ENCODE measurements around the gene NIN. TPM values are rescaled to one million over a fixed set of nuclear protein-coding genes. Genes with fewer than 3 reads are reported as not detected.
A peak's percentile ranks its signal among the peaks of the same experiment; 100 is the strongest.

Gene NIN
- total RNA-seq, 2 experiments from 2014 or later, result 56.9 to 57.9 TPM

GRCh38 chr14:50813544-50813863, 17.5 kb downstream of the NIN start:
- Mint-ChIP-seq H3K27ac (peak overlapping the region; percentile 98), H3K9me3 (peaks cover 8% of the 10 kb centered on the region), H3K4me3 (peak overlapping the region; percentile 75), H3K4me1 (ENCODE audit: low read depth) (peaks cover 55% of the 10 kb centered on the region), H3K27me3 (ENCODE audit: low read depth) (no peaks in the 10 kb centered on the region), H3K36me3 (ENCODE audit: low read depth) (peaks cover 25% of the 10 kb centered on the region)
- CTCF ChIA-PET, result interaction anchor here (0.5 to 2.0 kb wide), 4 partner anchors 9 to 213 kb away, joined by 4 to 6 read pairs (median 5); no protein-coding TSS in a partner anchor
- intact Hi-C loops (cut with micrococcal nuclease), result loop anchor here (1.0 to 10.0 kb wide), 9 partner anchors 9 to 1219 kb away; partner anchors contain the start of gene LRR1
- peak; percentile 45 for DNase-seq

GRCh38 chr14:50812856-50813543, 18.0 kb downstream of the NIN start:
- Mint-ChIP-seq H3K9me3 (peaks cover 8% of the 10 kb centered on the region), H3K4me1 (ENCODE audit: low read depth) (peaks cover 53% of the 10 kb centered on the region), H3K4me3 (peak overlapping the region; percentile 75), H3K27me3 (ENCODE audit: low read depth) (no peaks in the 10 kb centered on the region), H3K36me3 (ENCODE audit: low read depth) (peaks cover 21% of the 10 kb centered on the region), H3K27ac (peak overlapping the region; percentile 98)
- intact Hi-C loops (cut with micrococcal nuclease), result loop anchor here (1.0 to 10.0 kb wide), 9 partner anchors 9 to 1218 kb away; partner anchors contain the start of gene LRR1
- peak; percentile 43 for DNase-seq
- CTCF ChIA-PET, result interaction anchor here (0.5 to 2.4 kb wide), 7 partner anchors 9 to 213 kb away, joined by 3 to 18 read pairs (median 5); no protein-coding TSS in a partner anchor

GRCh38 chr14:50812180-50812579, 18.8 kb downstream of the NIN start:
- no peak for DNase-seq
- peaks cover 61% of the 10 kb centered on the region for H3K4me1 Mint-ChIP-seq (ENCODE audit: low read depth)
- peaks cover 21% of the 10 kb centered on the region for H3K36me3 Mint-ChIP-seq (ENCODE audit: low read depth)
- H3K27me3 Mint-ChIP-seq (ENCODE audit: low read depth), result no peaks in the 10 kb centered on the region
- CTCF ChIA-PET, result interaction anchor here (0.6 to 2.4 kb wide), 7 partner anchors 9 to 936 kb away, joined by 3 to 18 read pairs (median 4); no protein-coding TSS in a partner anchor
- H3K4me3 Mint-ChIP-seq, result no peak overlapping the region
- H3K27ac Mint-ChIP-seq, result peak overlapping the region; percentile 98
- intact Hi-C loops (cut with micrococcal nuclease), result loop anchor here (2.0 to 10.0 kb wide), 2 partner anchors 47 to 1217 kb away; partner anchors contain the start of gene LRR1
- H3K9me3 Mint-ChIP-seq, result peaks cover 8% of the 10 kb centered on the region

- Mint-ChIP-seq H3K36me3 (ENCODE audit: low read depth) (peaks cover 20% of the 10 kb centered on the region), H3K4me3 (no peak overlapping the region), H3K27me3 (ENCODE audit: low read depth) (no peaks in the 10 kb centered on the region), H3K9me3 (no peaks in the 10 kb centered on the region), H3K27ac (no peak overlapping the region), H3K4me1 (ENCODE audit: low read depth) (peaks cover 48% of the 10 kb centered on the region)
- DNase-seq, result no peak
- CTCF ChIA-PET, result interaction anchor here (1.1 to 1.5 kb wide), 4 partner anchors 11 to 52 kb away, joined by 3 to 8 read pairs (median 4); no protein-coding TSS in a partner anchor
- intact Hi-C loops (cut with micrococcal nuclease), result no loop called here
These were observed 22.9 kb downstream of the NIN start for GRCh38 chr14:50808053-50808452.

GRCh38 chr14:50806241-50806933, 24.6 kb downstream of the NIN start:
- H3K9me3 Mint-ChIP-seq, result no peaks in the 10 kb centered on the region
- no peak overlapping the region for H3K4me3 Mint-ChIP-seq
- intact Hi-C loops (cut with micrococcal nuclease), result no loop called here
- H3K27ac Mint-ChIP-seq, result no peak overlapping the region
- no peaks in the 10 kb centered on the region for H3K27me3 Mint-ChIP-seq (ENCODE audit: low read depth)
- no peak for DNase-seq
- CTCF ChIA-PET, result interaction anchor here (0.7 to 1.2 kb wide), 3 partner anchors 10 to 54 kb away, joined by 3 read pairs; no protein-coding TSS in a partner anchor
- H3K36me3 Mint-ChIP-seq (ENCODE audit: low read depth), result peaks cover 20% of the 10 kb centered on the region
- peaks cover 43% of the 10 kb centered on the region for H3K4me1 Mint-ChIP-seq (ENCODE audit: low read depth)

- CTCF ChIA-PET, result interaction anchor here (1.2 kb wide), 2 partner anchors 8 to 28 kb away, joined by 4 to 5 read pairs; no protein-coding TSS in a partner anchor
- H3K9me3 Mint-ChIP-seq, result no peaks in the 10 kb centered on the region
- peaks cover 43% of the 10 kb centered on the region for H3K4me1 Mint-ChIP-seq (ENCODE audit: low read depth)
- no peak overlapping the region for H3K4me3 Mint-ChIP-seq
- intact Hi-C loops (cut with micrococcal nuclease), result no loop called here
- H3K36me3 Mint-ChIP-seq (ENCODE audit: low read depth), result peaks cover 20% of the 10 kb centered on the region
- H3K27me3 Mint-ChIP-seq (ENCODE audit: low read depth), result no peaks in the 10 kb centered on the region
- no peak overlapping the region for H3K27ac Mint-ChIP-seq
- no peak for DNase-seq
These were observed 25.6 kb downstream of the NIN start for GRCh38 chr14:50805396-50805795.

DNA sequence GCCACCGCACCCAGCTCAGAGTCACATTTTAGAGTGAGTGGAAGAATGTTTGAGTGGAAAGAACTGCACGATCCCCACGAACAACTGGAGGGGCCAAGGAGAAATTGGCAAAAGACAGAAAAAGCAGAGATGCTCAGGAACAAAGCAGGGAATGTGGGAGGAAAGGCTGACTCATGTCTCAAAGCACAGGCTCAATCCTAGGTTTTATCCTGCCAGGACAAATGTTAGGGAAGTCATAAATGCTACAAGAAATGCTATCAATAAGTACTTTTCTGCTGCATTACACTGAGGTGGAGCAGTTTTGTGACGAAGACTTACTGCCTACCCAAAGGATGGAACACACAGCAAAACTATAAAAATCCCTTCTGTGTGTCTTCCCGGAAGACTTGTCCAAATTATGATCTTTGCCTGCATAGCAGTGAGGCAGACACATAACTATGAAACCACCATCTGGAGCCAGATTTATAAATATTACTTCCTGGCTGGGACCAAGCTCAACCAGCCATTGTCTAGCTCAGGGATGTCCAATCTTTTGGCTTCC, 26.7 kb downstream of the NIN start:
- intact Hi-C loops (cut with micrococcal nuclease), result no loop called here
- no peaks in the 10 kb centered on the region for H3K27me3 Mint-ChIP-seq (ENCODE audit: low read depth)
- H3K4me1 Mint-ChIP-seq (ENCODE audit: low read depth), result peaks cover 38% of the 10 kb centered on the region
- H3K36me3 Mint-ChIP-seq (ENCODE audit: low read depth), result peaks cover 19% of the 10 kb centered on the region
- no peaks in the 10 kb centered on the region for H3K9me3 Mint-ChIP-seq
- no peak for DNase-seq
- H3K4me3 Mint-ChIP-seq, result no peak overlapping the region
- H3K27ac Mint-ChIP-seq, result no peak overlapping the region
- CTCF ChIA-PET, result interaction anchor here (1.2 kb wide), 1 partner anchor 27 kb away, joined by 5 read pairs; no protein-coding TSS in a partner anchor

- CTCF ChIA-PET, result interaction anchor here (0.5 to 2.7 kb wide), 5 partner anchors 8 to 489 kb away, joined by 3 to 10 read pairs (median 5); partner anchors contain the start of gene DMAC2L
- H3K36me3 Mint-ChIP-seq (ENCODE audit: low read depth), result peaks cover 22% of the 10 kb centered on the region
- peaks cover 35% of the 10 kb centered on the region for H3K4me1 Mint-ChIP-seq (ENCODE audit: low read depth)
- no peak overlapping the region for H3K4me3 Mint-ChIP-seq
- intact Hi-C loops (cut with micrococcal nuclease), result no loop called here
- H3K9me3 Mint-ChIP-seq, result no peaks in the 10 kb centered on the region
- no peak for DNase-seq
- no peaks in the 10 kb centered on the region for H3K27me3 Mint-ChIP-seq (ENCODE audit: low read depth)
- H3K27ac Mint-ChIP-seq, result no peak overlapping the region
These were observed 29.3 kb downstream of the NIN start for GRCh38 chr14:50801706-50802105.

DNA sequence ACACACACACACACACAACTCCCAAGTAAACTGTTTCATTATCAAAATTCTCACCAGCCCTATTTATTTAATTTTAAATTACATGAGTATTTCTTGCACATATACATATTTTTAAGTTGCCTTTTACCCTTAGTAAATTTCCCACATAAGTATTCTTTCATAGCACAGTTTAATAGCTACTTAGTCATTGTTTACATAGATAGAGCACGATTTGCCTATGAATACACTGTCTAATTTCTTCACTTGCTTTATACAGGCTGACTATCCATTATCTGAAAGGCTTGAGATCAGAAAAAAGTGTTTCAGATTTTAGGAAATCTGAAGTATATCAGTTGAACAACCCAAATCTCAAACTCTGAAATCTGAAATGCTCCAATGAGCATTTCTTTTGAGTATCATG, 30.9 kb downstream of the NIN start:
- Mint-ChIP-seq H3K36me3 (ENCODE audit: low read depth) (peaks cover 18% of the 10 kb centered on the region), H3K27ac (no peak overlapping the region), H3K27me3 (ENCODE audit: low read depth) (no peaks in the 10 kb centered on the region), H3K4me3 (no peak overlapping the region), H3K4me1 (ENCODE audit: low read depth) (peaks cover 41% of the 10 kb centered on the region), H3K9me3 (no peaks in the 10 kb centered on the region)
- intact Hi-C loops (cut with micrococcal nuclease), result no loop called here
- DNase-seq, result no peak
- CTCF ChIA-PET, result interaction anchor here (0.7 to 1.3 kb wide), 4 partner anchors 12 to 626 kb away, joined by 3 to 4 read pairs (median 4); no protein-coding TSS in a partner anchor

- no peaks in the 10 kb centered on the region for H3K9me3 Mint-ChIP-seq
- H3K4me1 Mint-ChIP-seq (ENCODE audit: low read depth), result peaks cover 45% of the 10 kb centered on the region
- H3K27me3 Mint-ChIP-seq (ENCODE audit: low read depth), result no peaks in the 10 kb centered on the region
- CTCF ChIA-PET, result no interaction called here
- DNase-seq, result no peak
- no peak overlapping the region for H3K4me3 Mint-ChIP-seq
- H3K27ac Mint-ChIP-seq, result no peak overlapping the region
- peaks cover 8% of the 10 kb centered on the region for H3K36me3 Mint-ChIP-seq (ENCODE audit: low read depth)
- intact Hi-C loops (cut with micrococcal nuclease), result no loop called here
These were observed 32.9 kb downstream of the NIN start for GRCh38 chr14:50798048-50798421.

GRCh38 chr14:50797250-50798047, 33.5 kb downstream of the NIN start:
- Mint-ChIP-seq H3K4me3 (no peak overlapping the region), H3K4me1 (ENCODE audit: low read depth) (peaks cover 50% of the 10 kb centered on the region), H3K27ac (no peak overlapping the region), H3K9me3 (no peaks in the 10 kb centered on the region), H3K36me3 (ENCODE audit: low read depth) (peaks cover 8% of the 10 kb centered on the region), H3K27me3 (ENCODE audit: low read depth) (no peaks in the 10 kb centered on the region)
- CTCF ChIA-PET, result interaction anchor here (0.8 to 1.3 kb wide), 5 partner anchors 8 to 63 kb away, joined by 3 to 4 read pairs (median 3); no protein-coding TSS in a partner anchor
- no peak for DNase-seq
- intact Hi-C loops (cut with micrococcal nuclease), result no loop called here
